Right atrium auricular region (tissue), 2 donors: Measurements from ENCODE around the gene WWP2. TPM values are rescaled to one million over a fixed set of nuclear protein-coding genes. Genes with fewer than 3 reads are reported as not detected.

Experiments
- DNase-seq: peaks from one replicate; pipeline ENCODE4 v3.0.0-alpha.2; 2019; ENCODE audit warnings: low spot score
- H3K27ac ChIP-seq, 2 donors: fragments of 200-600 bp; sonication (generic); 1 replicate in 1 of 2; 2 replicates in 1 of 2; pipeline ENCODE4 v1.5.1; 2016 to 2019
- H3K27me3 ChIP-seq, 2 donors: fragments of 200-600 bp; sonication (generic); one replicate each; pipeline versions ENCODE4 v1.5.1 to v1.6.0; 2017 to 2019
- H3K36me3 ChIP-seq: fragments of 200-600 bp; sonication (generic); one replicate; pipeline ENCODE4 v1.5.1; 2016
- H3K4me1 ChIP-seq, 2 donors: fragments of 200-600 bp; sonication (generic); one replicate each; pipeline versions ENCODE4 v1.5.1 to v1.6.0; 2017 to 2019
- H3K4me3 ChIP-seq, 2 donors: fragments of 200-600 bp; sonication (generic); 1 replicate in 1 of 2; 2 replicates in 1 of 2; pipeline ENCODE4 v1.5.1; 2017 to 2019; ENCODE audit warnings: mild to moderate bottlenecking in 1 of 2, moderate library complexity in 1 of 2
- H3K9me3 ChIP-seq, 2 donors: fragments of 200-600 bp; sonication (generic); one replicate each; pipeline ENCODE4 v1.5.1; 2019
- CTCF ChIP-seq, 2 donors: fragments of 200-600 bp; sonication (generic); IDR thresholded peaks; one replicate each; pipeline ENCODE4 v1.5.1; 2019; ENCODE audit warnings: antibody characterized with exemption in 2 of 2
- total RNA-seq, 2 donors: library from RNA; depleted of rRNA; stranded (reverse); fragments of >200 nt; gene quantifications; one replicate each; pipeline ENCODE4 v1.1.0, GENCODE V29; 2016

WWP2 gene
- total RNA-seq, 2 donors from 2014 or later: 16.1 to 21.2 TPM

GRCh38 chr16:69930117-69930776, 168.1 kb downstream of the WWP2 start:
- Histone ChIP-seq H3K4me1 (peaks cover 0 to 41% of the 10 kb centered on the region in 2 donors), H3K36me3 (peaks cover 43% of the 10 kb centered on the region), H3K27ac (no peak overlapping the region), H3K9me3 (no peaks in the 10 kb centered on the region), H3K27me3 (no peaks in the 10 kb centered on the region), H3K4me3 (no peak overlapping the region)
- peak; percentile 72 to 85 for TF ChIP-seq CTCF (IDR thresholded peaks at IDR 0.05)
- DNase-seq: peak; percentile 60

GRCh38 chr16:69931631-69932030, 169.5 kb downstream of the WWP2 start:
- H3K27ac ChIP-seq: no peak overlapping the region
- H3K4me1 ChIP-seq: peaks cover 0 to 29% of the 10 kb centered on the region in 2 donors
- H3K4me3 ChIP-seq: no peak overlapping the region
- TF ChIP-seq CTCF (IDR thresholded peaks at IDR 0.05): no peak
- H3K9me3 ChIP-seq: no peaks in the 10 kb centered on the region
- DNase-seq: no peak
- H3K27me3 ChIP-seq: no peaks in the 10 kb centered on the region
- peaks cover 57% of the 10 kb centered on the region for H3K36me3 ChIP-seq

GRCh38 chr16:69932228-69932627, 170.1 kb downstream of the WWP2 start:
- Histone ChIP-seq H3K27me3 (no peaks in the 10 kb centered on the region), H3K36me3 (peaks cover 62% of the 10 kb centered on the region), H3K4me1 (peaks cover 0 to 23% of the 10 kb centered on the region in 2 donors), H3K9me3 (no peaks in the 10 kb centered on the region), H3K4me3 (no peak overlapping the region), H3K27ac (no peak overlapping the region)
- no peak for TF ChIP-seq CTCF (IDR thresholded peaks at IDR 0.05)
- no peak for DNase-seq

- Histone ChIP-seq H3K27ac (no peak overlapping the region), H3K36me3 (peaks cover 69% of the 10 kb centered on the region), H3K9me3 (no peaks in the 10 kb centered on the region), H3K4me3 (no peak overlapping the region), H3K27me3 (no peaks in the 10 kb centered on the region), H3K4me1 (peaks cover 0 to 16% of the 10 kb centered on the region in 2 donors)
- no peak for TF ChIP-seq CTCF (IDR thresholded peaks at IDR 0.05)
- DNase-seq: no peak
Observed at GRCh38 chr16:69932691-69933392, 170.7 kb downstream of the WWP2 start.

- TF ChIP-seq CTCF (IDR thresholded peaks at IDR 0.05): no peak
- H3K9me3 ChIP-seq: no peaks in the 10 kb centered on the region
- peaks cover 78% of the 10 kb centered on the region for H3K36me3 ChIP-seq
- peaks cover 0 to 6% of the 10 kb centered on the region in 2 donors for H3K4me1 ChIP-seq
- no peak overlapping the region for H3K27ac ChIP-seq
- no peak overlapping the region for H3K4me3 ChIP-seq
- no peaks in the 10 kb centered on the region for H3K27me3 ChIP-seq
- no peak for DNase-seq
Observed at GRCh38 chr16:69934044-69934443, 171.9 kb downstream of the WWP2 start.
